ENCODE measurements around the gene TRPM8.

The TRPM8 gene

DNA sequence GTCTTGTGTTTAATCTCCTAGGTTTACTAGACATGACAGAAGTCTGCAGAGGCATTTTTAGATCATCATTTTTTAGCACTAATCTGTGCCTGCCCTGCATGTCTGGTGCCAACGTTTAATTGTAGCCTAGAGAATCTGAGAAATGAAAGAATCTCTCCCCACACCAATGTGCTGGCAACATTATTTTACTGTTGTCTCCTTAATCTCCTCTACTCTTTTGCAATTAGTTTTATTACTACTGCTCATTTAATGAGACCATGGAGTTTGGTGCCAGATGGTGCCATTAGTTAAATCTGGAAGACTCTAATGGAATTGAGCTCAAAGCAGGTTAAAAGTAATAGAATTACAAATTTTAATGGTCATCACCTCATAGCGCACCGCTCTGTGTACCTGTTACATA, 129.3 kb downstream of the TRPM8 start:
- Histone ChIP-seq H3K9me3 (ENCODE audit: insufficient read depth, low read length) (no peaks in the 10 kb centered on the region), H3K36me3 (ENCODE audit: insufficient read depth, insufficient read length, low read length) (no peaks in the 10 kb centered on the region), H3K27me3 (ENCODE audit: insufficient read depth, insufficient read length) (no peaks in the 10 kb centered on the region), H3K4me1 (ENCODE audit: insufficient read depth, insufficient read length) (no peaks in the 10 kb centered on the region), H3K4me3 (ENCODE audit: insufficient read length, low read depth) (no peak overlapping the region), H3K9ac (ENCODE audit: insufficient read length, low read depth) (no peak overlapping the region)
- no peak for DNase-seq (ENCODE audit: low read depth, low spot score)
- TF ChIP-seq SUZ12 (IDR thresholded peaks at IDR 0.05; ENCODE audit: extremely low read depth, insufficient read depth, insufficient read length) (no peak), ZNF274 (IDR thresholded peaks at IDR 0.05; ENCODE audit: low read depth, low read length) (no peak), YY1 (IDR thresholded peaks at IDR 0.05; ENCODE audit: insufficient read depth, insufficient read length) (no peak)

- DNase-seq (ENCODE audit: low read depth, low spot score): no peak
- Histone ChIP-seq H3K4me3 (ENCODE audit: insufficient read length, low read depth) (no peak overlapping the region), H3K36me3 (ENCODE audit: insufficient read depth, insufficient read length, low read length) (no peaks in the 10 kb centered on the region), H3K4me1 (ENCODE audit: insufficient read depth, insufficient read length) (no peaks in the 10 kb centered on the region), H3K9me3 (ENCODE audit: insufficient read depth, low read length) (no peaks in the 10 kb centered on the region), H3K9ac (ENCODE audit: insufficient read length, low read depth) (no peak overlapping the region), H3K27me3 (ENCODE audit: insufficient read depth, insufficient read length) (no peaks in the 10 kb centered on the region)
- no peak for TF ChIP-seq ZNF274 (IDR thresholded peaks at IDR 0.05; ENCODE audit: low read depth, low read length)
- TF ChIP-seq SUZ12 (IDR thresholded peaks at IDR 0.05; ENCODE audit: extremely low read depth, insufficient read depth, insufficient read length): no peak
- TF ChIP-seq YY1 (IDR thresholded peaks at IDR 0.05; ENCODE audit: insufficient read depth, insufficient read length): no peak
Observed at GRCh38 chr2:234047361-234047760, 130.2 kb downstream of the TRPM8 start.

- Histone ChIP-seq H3K9me3 (ENCODE audit: insufficient read depth, low read length) (no peaks in the 10 kb centered on the region), H3K4me1 (ENCODE audit: insufficient read depth, insufficient read length) (no peaks in the 10 kb centered on the region), H3K36me3 (ENCODE audit: insufficient read depth, insufficient read length, low read length) (no peaks in the 10 kb centered on the region), H3K4me3 (ENCODE audit: insufficient read length, low read depth) (no peak overlapping the region), H3K27me3 (ENCODE audit: insufficient read depth, insufficient read length) (no peaks in the 10 kb centered on the region), H3K9ac (ENCODE audit: insufficient read length, low read depth) (no peak overlapping the region)
- no peak for DNase-seq (ENCODE audit: low read depth, low spot score)
- no peak for TF ChIP-seq SUZ12 (IDR thresholded peaks at IDR 0.05; ENCODE audit: extremely low read depth, insufficient read depth, insufficient read length)
- TF ChIP-seq YY1 (IDR thresholded peaks at IDR 0.05; ENCODE audit: insufficient read depth, insufficient read length): no peak
- no peak for TF ChIP-seq ZNF274 (IDR thresholded peaks at IDR 0.05; ENCODE audit: low read depth, low read length)
Observed at GRCh38 chr2:234048049-234048448, 130.9 kb downstream of the TRPM8 start.

DNA sequence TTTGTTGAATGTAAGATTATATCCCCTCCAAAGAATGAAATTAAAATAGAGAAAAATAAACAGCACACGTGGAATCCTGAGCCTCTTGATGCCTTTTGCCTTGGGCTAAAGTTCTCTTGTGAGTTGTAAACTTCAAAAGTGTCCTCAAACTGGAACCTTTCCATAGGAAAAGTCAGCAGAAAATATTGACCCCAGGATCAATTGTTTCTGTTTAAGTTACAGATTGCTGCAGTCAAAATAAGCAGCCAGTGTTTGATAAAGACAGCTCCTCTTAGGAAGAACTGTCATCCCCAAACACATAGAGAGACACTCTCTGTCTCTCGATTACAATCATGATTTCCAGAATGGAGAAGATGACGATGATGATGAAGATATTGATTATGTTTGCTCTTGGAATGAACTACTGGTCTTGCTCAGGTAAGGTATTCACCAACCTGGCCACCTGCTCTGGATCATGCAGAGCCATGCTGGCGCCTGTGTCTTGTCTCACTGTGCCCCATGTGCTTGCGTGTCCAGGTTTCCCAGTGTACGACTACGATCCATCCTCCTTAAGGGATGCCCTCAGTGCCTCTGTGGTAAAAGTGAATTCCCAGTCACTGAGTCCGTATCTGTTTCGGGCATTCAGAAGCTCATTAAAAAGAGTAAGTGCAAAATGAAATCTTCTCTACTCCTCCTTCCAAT, 133.4 kb downstream of the TRPM8 start, which contains the start of gene SPP2:
SPP2 (plus strand) TSS at position 248 of the 681 bp plus-strand sequence; CDS start at position 333, 85 bp downstream.
- Histone ChIP-seq H3K27me3 (ENCODE audit: insufficient read depth, insufficient read length) (no peaks in the 10 kb centered on the region), H3K36me3 (ENCODE audit: insufficient read depth, insufficient read length, low read length) (no peaks in the 10 kb centered on the region), H3K4me1 (ENCODE audit: insufficient read depth, insufficient read length) (no peaks in the 10 kb centered on the region), H3K4me3 (ENCODE audit: insufficient read length, low read depth) (no peak within 1 kb of the TSS), H3K9ac (ENCODE audit: insufficient read length, low read depth) (no peak within 1 kb of the TSS), H3K9me3 (ENCODE audit: insufficient read depth, low read length) (no peaks in the 10 kb centered on the region)
- no peak for TF ChIP-seq ZNF274 (IDR thresholded peaks at IDR 0.05; ENCODE audit: low read depth, low read length)
- TF ChIP-seq YY1 (IDR thresholded peaks at IDR 0.05; ENCODE audit: insufficient read depth, insufficient read length): no peak
- TF ChIP-seq SUZ12 (IDR thresholded peaks at IDR 0.05; ENCODE audit: extremely low read depth, insufficient read depth, insufficient read length): no peak
- DNase-seq (ENCODE audit: low read depth, low spot score): no peak

- TF ChIP-seq ZNF274 (IDR thresholded peaks at IDR 0.05; ENCODE audit: low read depth, low read length) (no peak), YY1 (IDR thresholded peaks at IDR 0.05; ENCODE audit: insufficient read depth, insufficient read length) (no peak), SUZ12 (IDR thresholded peaks at IDR 0.05; ENCODE audit: extremely low read depth, insufficient read depth, insufficient read length) (no peak)
- H3K4me3 ChIP-seq (ENCODE audit: insufficient read length, low read depth): no peak overlapping the region
- no peaks in the 10 kb centered on the region for H3K4me1 ChIP-seq (ENCODE audit: insufficient read depth, insufficient read length)
- no peaks in the 10 kb centered on the region for H3K27me3 ChIP-seq (ENCODE audit: insufficient read depth, insufficient read length)
- DNase-seq (ENCODE audit: low read depth, low spot score): no peak
- no peaks in the 10 kb centered on the region for H3K36me3 ChIP-seq (ENCODE audit: insufficient read depth, insufficient read length, low read length)
- no peak overlapping the region for H3K9ac ChIP-seq (ENCODE audit: insufficient read length, low read depth)
- H3K9me3 ChIP-seq (ENCODE audit: insufficient read depth, low read length): no peaks in the 10 kb centered on the region
Observed at GRCh38 chr2:234051374-234052070, 134.3 kb downstream of the TRPM8 start.

GRCh38 chr2:234058881-234059280, 141.7 kb downstream of the TRPM8 start:
- no peaks in the 10 kb centered on the region for H3K9me3 ChIP-seq (ENCODE audit: insufficient read depth, low read length)
- no peaks in the 10 kb centered on the region for H3K36me3 ChIP-seq (ENCODE audit: insufficient read depth, insufficient read length, low read length)
- no peak overlapping the region for H3K9ac ChIP-seq (ENCODE audit: insufficient read length, low read depth)
- H3K4me3 ChIP-seq (ENCODE audit: insufficient read length, low read depth): no peak overlapping the region
- TF ChIP-seq SUZ12 (IDR thresholded peaks at IDR 0.05; ENCODE audit: extremely low read depth, insufficient read depth, insufficient read length) (no peak), YY1 (IDR thresholded peaks at IDR 0.05; ENCODE audit: insufficient read depth, insufficient read length) (no peak), ZNF274 (IDR thresholded peaks at IDR 0.05; ENCODE audit: low read depth, low read length) (no peak)
- no peaks in the 10 kb centered on the region for H3K4me1 ChIP-seq (ENCODE audit: insufficient read depth, insufficient read length)
- no peaks in the 10 kb centered on the region for H3K27me3 ChIP-seq (ENCODE audit: insufficient read depth, insufficient read length)
- no peak for DNase-seq (ENCODE audit: low read depth, low spot score)

GRCh38 chr2:234060236-234060635, 143.1 kb downstream of the TRPM8 start:
- no peak for TF ChIP-seq YY1 (IDR thresholded peaks at IDR 0.05; ENCODE audit: insufficient read depth, insufficient read length)
- no peak overlapping the region for H3K4me3 ChIP-seq (ENCODE audit: insufficient read length, low read depth)
- no peak for DNase-seq (ENCODE audit: low read depth, low spot score)
- no peaks in the 10 kb centered on the region for H3K36me3 ChIP-seq (ENCODE audit: insufficient read depth, insufficient read length, low read length)
- H3K27me3 ChIP-seq (ENCODE audit: insufficient read depth, insufficient read length): no peaks in the 10 kb centered on the region
- no peaks in the 10 kb centered on the region for H3K9me3 ChIP-seq (ENCODE audit: insufficient read depth, low read length)
- H3K9ac ChIP-seq (ENCODE audit: insufficient read length, low read depth): no peak overlapping the region
- no peaks in the 10 kb centered on the region for H3K4me1 ChIP-seq (ENCODE audit: insufficient read depth, insufficient read length)

Data from NT2/D1 (cell line).